H9 (cell line): ENCODE results near the gene ELAVL4. TPM values are rescaled to one million over a fixed set of nuclear protein-coding genes. Genes with fewer than 3 reads are reported as not detected.

ENCODE experiments used
- DNase-seq: peaks from one replicate; pipeline ENCODE4 v3.0.0-alpha.2; 2017
- H2AFZ ChIP-seq: one replicate; pipeline ENCODE4 v1.6.1; 2013; ENCODE audit warnings: mild to moderate bottlenecking, low read length, control low read depth, moderate library complexity
- H2AK5ac ChIP-seq: 2 replicates; pipeline ENCODE4 v1.6.1; 2013; ENCODE audit warnings: low read length, control low read depth, mixed read lengths; ENCODE audit not compliant: insufficient read length
- H2BK120ac ChIP-seq: one replicate; pipeline ENCODE4 v1.6.1; 2013; ENCODE audit warnings: low read depth, mild to moderate bottlenecking, low read length, control low read depth, inconsistent platforms; ENCODE audit not compliant: poor library complexity, severe bottlenecking
- H2BK12ac ChIP-seq: 2 replicates; pipeline ENCODE4 v1.6.1; 2013; ENCODE audit warnings: low read length, control low read depth, mixed read lengths, low read depth; ENCODE audit not compliant: insufficient read length
- H2BK15ac ChIP-seq: 2 replicates; pipeline ENCODE4 v1.6.1; 2013; ENCODE audit warnings: low read depth, low read length, control low read depth
- H2BK20ac ChIP-seq: one replicate; pipeline ENCODE4 v1.6.1; 2013; ENCODE audit warnings: low read depth, mild to moderate bottlenecking, low read length, control low read depth, inconsistent platforms; ENCODE audit not compliant: poor library complexity, severe bottlenecking
- H2BK5ac ChIP-seq: 2 replicates; pipeline ENCODE4 v1.6.1; 2013; ENCODE audit warnings: low read length, control low read depth, mixed read lengths; ENCODE audit not compliant: insufficient read length
- H3K14ac ChIP-seq: 2 replicates; pipeline ENCODE4 v1.6.1; 2013; ENCODE audit warnings: low read length, control low read depth; ENCODE audit not compliant: insufficient read depth
- H3K18ac ChIP-seq: 2 replicates; pipeline ENCODE4 v1.6.1; 2013; ENCODE audit warnings: low read depth, mild to moderate bottlenecking, mixed read lengths, low read length, control low read depth; ENCODE audit not compliant: insufficient read length
- H3K23ac ChIP-seq: 2 replicates; pipeline ENCODE4 v1.6.1; 2013; ENCODE audit warnings: low read length, control low read depth, mixed read lengths, low read depth; ENCODE audit not compliant: insufficient read length
- H3K23me2 ChIP-seq: 2 replicates; pipeline ENCODE4 v1.6.1; 2013; ENCODE audit warnings: low read depth, mild to moderate bottlenecking, mixed read lengths, low read length, control low read depth; ENCODE audit not compliant: insufficient read length, poor library complexity, severe bottlenecking
- H3K27ac ChIP-seq: 2 replicates; pipeline ENCODE4 v1.5.1; 2013; ENCODE audit warnings: low read length, control low read depth, mixed read lengths, low read depth; ENCODE audit not compliant: insufficient read length
- H3K27me3 ChIP-seq: 2 replicates; pipeline ENCODE4 v1.6.1; 2013; ENCODE audit warnings: low read length, control low read depth, inconsistent platforms; ENCODE audit not compliant: insufficient read depth
- H3K4ac ChIP-seq: 2 replicates; pipeline ENCODE4 v1.6.1; 2013; ENCODE audit warnings: low read depth, mild to moderate bottlenecking, control low read depth, inconsistent platforms, low read length, moderate library complexity
- H3K4me1 ChIP-seq: 2 replicates; pipeline ENCODE4 v1.6.1; 2013; ENCODE audit warnings: low read length, control low read depth, inconsistent platforms; ENCODE audit not compliant: insufficient read depth
- H3K4me2 ChIP-seq: 2 replicates; pipeline ENCODE4 v1.6.1; 2013; ENCODE audit warnings: low read length, control low read depth, mixed read lengths; ENCODE audit not compliant: insufficient read length, insufficient read depth
- H3K56ac ChIP-seq: 2 replicates; pipeline ENCODE4 v1.6.1; 2013; ENCODE audit warnings: low read depth, mild to moderate bottlenecking, mixed read lengths, low read length, control low read depth; ENCODE audit not compliant: insufficient read length
- H3K79me1 ChIP-seq: 2 replicates; pipeline ENCODE4 v1.6.1; 2013; ENCODE audit warnings: low read depth, mild to moderate bottlenecking, moderate library complexity, low read length, control low read depth, inconsistent platforms; ENCODE audit not compliant: insufficient read depth, poor library complexity, severe bottlenecking
- H3K79me2 ChIP-seq: 2 replicates; pipeline ENCODE4 v1.6.1; 2013; ENCODE audit warnings: low read length, control low read depth, inconsistent platforms; ENCODE audit not compliant: insufficient read depth
- H3K9ac ChIP-seq: 2 replicates; pipeline ENCODE4 v1.6.1; 2013; ENCODE audit warnings: low read length, control low read depth, mixed read lengths; ENCODE audit not compliant: insufficient read length; ENCODE audit errors: extremely low read depth
- H3K9me3 ChIP-seq: one replicate; pipeline ENCODE4 v1.6.1; 2013; ENCODE audit warnings: low read depth, low read length, inconsistent platforms; ENCODE audit not compliant: control insufficient read depth
- H3T11ph ChIP-seq: one replicate; pipeline ENCODE4 v1.6.1; 2013; ENCODE audit warnings: mild to moderate bottlenecking, low read length, control low read depth, inconsistent platforms
- H4K20me1 ChIP-seq: one replicate; pipeline ENCODE4 v1.6.1; 2013; ENCODE audit not compliant: control insufficient read depth, insufficient read length, insufficient read depth
- H4K5ac ChIP-seq: 2 replicates; pipeline ENCODE4 v1.6.1; 2013; ENCODE audit warnings: low read depth, mild to moderate bottlenecking, mixed read lengths, low read length, control low read depth; ENCODE audit not compliant: insufficient read length
- H4K8ac ChIP-seq: replicated peaks from 2 replicates; pipeline ENCODE4 v1.6.1; 2013; ENCODE audit warnings: low read length, control low read depth, mixed read lengths, low read depth; ENCODE audit not compliant: insufficient read length
- H4K91ac ChIP-seq: 2 replicates; pipeline ENCODE4 v1.6.1; 2013; ENCODE audit warnings: low read depth, mild to moderate bottlenecking, moderate library complexity, mixed read lengths, low read length, control low read depth; ENCODE audit not compliant: insufficient read length
- H3K27ac Mint-ChIP-seq, 3 experiments: 2 replicates in 2 of 3; 3 replicates in 1 of 3; pipeline ENCODE4 v1.8.0; 2020 to 2021; ENCODE audit warnings: mixed read lengths in 3 of 3, mild to moderate bottlenecking in 1 of 3, moderate library complexity in 1 of 3
- H3K27me3 Mint-ChIP-seq: 2 replicates; pipeline ENCODE4 v1.8.0; 2021; ENCODE audit warnings: low read depth, mild to moderate bottlenecking, moderate library complexity, mixed read lengths
- H3K36me3 Mint-ChIP-seq, 3 experiments: 2 replicates in 2 of 3; 3 replicates in 1 of 3; pipeline ENCODE4 v1.8.0; 2020 to 2021; ENCODE audit warnings: low read depth in 3 of 3, mixed read lengths in 3 of 3; ENCODE audit not compliant: insufficient read depth in 1 of 3
- H3K4me1 Mint-ChIP-seq, 2 experiments: 2 replicates each; pipeline ENCODE4 v1.8.0; 2020; ENCODE audit warnings: mixed read lengths in 2 of 2
- H3K4me3 Mint-ChIP-seq, 2 experiments: 2 replicates in 1 of 2; 3 replicates in 1 of 2; pipeline ENCODE4 v1.8.0; 2020 to 2021; ENCODE audit warnings: mild to moderate bottlenecking in 2 of 2, mixed read lengths in 2 of 2, moderate library complexity in 1 of 2
- H3K9me3 Mint-ChIP-seq, 2 experiments: 2 replicates in 1 of 2; 3 replicates in 1 of 2; pipeline ENCODE4 v1.8.0; 2020; ENCODE audit warnings: mild to moderate bottlenecking in 2 of 2, mixed read lengths in 2 of 2, moderate library complexity in 1 of 2
- WGBS: extraction: QIAGEN DNeasy Blood & Tissue Kit; methylation state at CpG from one replicate; pipeline ENCODE4 v1.1.7; 2013; ENCODE audit warnings: missing lambda C conversion rate, low lambda C conversion rate, mixed read lengths; ENCODE audit not compliant: insufficient read length; ENCODE audit errors: extremely low coverage; 5-methylcytosine and 5-hydroxymethylcytosine counted together
- long read RNA-seq: library from polyadenylated mRNA; unstranded; transcript quantifications from one replicate; pipeline ENCODE4 v2.0.0, GENCODE V29; 2020
- total RNA-seq: library from RNA; stranded (reverse); gene quantifications from 2 replicates; pipeline ENCODE4 v1.2.1, GENCODE V29; 2021
- TF ChIP-seq, protein P1 (sequence below): fragments of 200-600 bp; sonication (generic); conservative IDR thresholded peaks from 3 replicates; pipeline ENCODE4 v1.8.0; 2021; ENCODE audit warnings: antibody characterized with exemption, mild to moderate bottlenecking

The ELAVL4 gene
- not detected in 2 replicates for total RNA-seq
- long read RNA-seq: 0 reads

DNA sequence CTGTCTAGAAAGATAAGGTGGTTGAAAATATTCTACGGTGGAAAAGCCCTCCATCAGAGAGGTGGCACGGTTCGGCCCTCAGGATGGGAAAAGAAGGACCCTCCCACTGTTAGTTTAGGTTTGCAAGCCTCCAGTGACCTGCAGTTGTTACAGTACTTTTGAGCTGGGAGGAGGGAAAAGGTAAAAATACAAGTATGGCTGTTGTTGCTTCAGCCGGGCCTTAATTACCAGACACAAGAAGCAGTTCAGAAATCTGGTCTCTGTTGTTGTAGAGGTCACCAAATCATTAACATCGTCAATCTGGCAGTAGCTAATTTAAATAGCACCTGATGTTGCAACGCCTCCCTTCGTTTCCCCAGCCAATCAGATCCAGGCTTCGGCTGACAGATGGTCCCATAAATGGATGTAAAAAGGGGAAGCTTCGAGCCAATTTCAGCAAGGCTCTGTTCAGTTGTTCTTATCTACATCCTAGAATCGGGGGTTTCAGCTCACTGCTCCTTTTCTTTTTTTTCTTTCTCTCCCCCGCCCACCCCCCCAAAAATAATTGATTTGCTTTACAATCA lies at the start of gene ELAVL4:
ELAVL4 (plus strand) TSS at position 424 of the 563 bp plus-strand sequence. CDS start 270 bp downstream, outside the sequence.
- H4K8ac ChIP-seq: no peak within 1 kb of the TSS
- H3K4ac ChIP-seq: no peak within 1 kb of the TSS
- no peaks in the 10 kb centered on the region for H3K23me2 ChIP-seq
- no peaks in the 10 kb centered on the region for H4K20me1 ChIP-seq
- H4K5ac ChIP-seq: no peak within 1 kb of the TSS
- no peak within 1 kb of the TSS for H3T11ph ChIP-seq
- no peaks in the 10 kb centered on the region for H3K27me3 ChIP-seq
- H2BK12ac ChIP-seq: no peak within 1 kb of the TSS
- no peak within 1 kb of the TSS for H3K56ac ChIP-seq
- no peaks in the 10 kb centered on the region for H3K9me3 ChIP-seq
- Mint-ChIP-seq H3K36me3 (peaks cover 0 to 31% (median 0%) of the 10 kb centered on the region in 3 experiments; a peak in 2 of 7 replicates), H3K4me1 (peaks cover 0 to 5% of the 10 kb centered on the region in 2 experiments; a peak in 1 of 4 replicates), H3K27me3 (no peaks in the 10 kb centered on the region; the same call in 1 of the 2 replicates), H3K27ac (peak within 1 kb of the TSS in 1 of 3 experiments; percentile 21; a peak in 1 of 7 replicates), H3K4me3 (no peak within 1 kb of the TSS; a peak in 1 of 5 replicates), H3K9me3 (peaks cover 0 to 88% of the 10 kb centered on the region in 2 experiments; a peak in 2 of 5 replicates)
- no peak within 1 kb of the TSS for H2BK120ac ChIP-seq
- H2BK5ac ChIP-seq: no peak within 1 kb of the TSS
- H3K4me2 ChIP-seq: peak within 1 kb of the TSS; percentile 40
- H3K79me1 ChIP-seq: no peaks in the 10 kb centered on the region
- H3K79me2 ChIP-seq: no peaks in the 10 kb centered on the region
- TF ChIP-seq, protein P1, sequence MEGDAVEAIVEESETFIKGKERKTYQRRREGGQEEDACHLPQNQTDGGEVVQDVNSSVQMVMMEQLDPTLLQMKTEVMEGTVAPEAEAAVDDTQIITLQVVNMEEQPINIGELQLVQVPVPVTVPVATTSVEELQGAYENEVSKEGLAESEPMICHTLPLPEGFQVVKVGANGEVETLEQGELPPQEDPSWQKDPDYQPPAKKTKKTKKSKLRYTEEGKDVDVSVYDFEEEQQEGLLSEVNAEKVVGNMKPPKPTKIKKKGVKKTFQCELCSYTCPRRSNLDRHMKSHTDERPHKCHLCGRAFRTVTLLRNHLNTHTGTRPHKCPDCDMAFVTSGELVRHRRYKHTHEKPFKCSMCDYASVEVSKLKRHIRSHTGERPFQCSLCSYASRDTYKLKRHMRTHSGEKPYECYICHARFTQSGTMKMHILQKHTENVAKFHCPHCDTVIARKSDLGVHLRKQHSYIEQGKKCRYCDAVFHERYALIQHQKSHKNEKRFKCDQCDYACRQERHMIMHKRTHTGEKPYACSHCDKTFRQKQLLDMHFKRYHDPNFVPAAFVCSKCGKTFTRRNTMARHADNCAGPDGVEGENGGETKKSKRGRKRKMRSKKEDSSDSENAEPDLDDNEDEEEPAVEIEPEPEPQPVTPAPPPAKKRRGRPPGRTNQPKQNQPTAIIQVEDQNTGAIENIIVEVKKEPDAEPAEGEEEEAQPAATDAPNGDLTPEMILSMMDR: no peak
- no peak within 1 kb of the TSS for H3K14ac ChIP-seq
- no peak within 1 kb of the TSS for H2AK5ac ChIP-seq
- no peak within 1 kb of the TSS for H3K27ac ChIP-seq
- no peak within 1 kb of the TSS for H3K23ac ChIP-seq
- no peak within 1 kb of the TSS for H2BK20ac ChIP-seq
- no peak within 1 kb of the TSS for H4K91ac ChIP-seq
- no peak within 1 kb of the TSS for H2BK15ac ChIP-seq
- H2AFZ ChIP-seq: no peak within 1 kb of the TSS
- DNase-seq: peak; percentile 35
- H3K18ac ChIP-seq: no peak within 1 kb of the TSS
- WGBS: no CpG with 5 or more reads among the region's 11 CpGs
- peaks cover 3% of the 10 kb centered on the region; the same call in 1 of the 2 replicates for H3K4me1 ChIP-seq
- no peak within 1 kb of the TSS for H3K9ac ChIP-seq
